Activated CD4-positive, alpha-beta T cell treated with anti-CD3 and anti-CD28 coated beads for 24 hours (primary cell): ENCODE measurements around the gene TMCC1.
A peak's percentile ranks its signal among the peaks of the same experiment; 100 is the strongest.
"Not testable (repeated sequence)": the region's sequence is repeated elsewhere in the genome, so short reads cannot be mapped to it uniquely, and the experiment has no call there.

ENCODE experiments used
- DNase-seq, 2 donors: peaks; one replicate each; pipeline ENCODE4 v3.0.0-alpha.2; 2020; ENCODE audit warnings: low read depth in 2 of 2

The TMCC1 gene

DNA sequence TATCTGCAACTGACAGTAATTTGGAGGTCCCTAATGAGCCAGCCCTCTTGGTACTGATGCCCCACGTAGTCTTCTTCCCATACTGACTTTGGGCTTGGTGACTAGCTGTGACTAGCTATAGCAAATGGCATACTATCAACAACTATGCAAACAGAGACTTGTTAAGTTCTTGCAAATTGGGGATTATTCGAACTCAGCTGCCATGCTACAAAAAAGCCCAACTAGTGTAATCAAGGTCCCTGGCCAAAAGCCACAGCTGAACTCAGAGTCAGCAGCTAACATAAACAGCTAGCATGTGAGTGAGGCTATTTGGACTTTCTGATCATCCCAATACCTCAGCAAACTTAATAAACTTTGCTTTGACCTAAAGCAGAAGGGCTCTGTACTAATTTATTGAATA lies 165.8 kb downstream of the TMCC1 start:
- DNase-seq, result no peak

GRCh38 chr3:129723558-129724324 lies 169.8 kb downstream of the TMCC1 start:
- no peak for DNase-seq

DNA sequence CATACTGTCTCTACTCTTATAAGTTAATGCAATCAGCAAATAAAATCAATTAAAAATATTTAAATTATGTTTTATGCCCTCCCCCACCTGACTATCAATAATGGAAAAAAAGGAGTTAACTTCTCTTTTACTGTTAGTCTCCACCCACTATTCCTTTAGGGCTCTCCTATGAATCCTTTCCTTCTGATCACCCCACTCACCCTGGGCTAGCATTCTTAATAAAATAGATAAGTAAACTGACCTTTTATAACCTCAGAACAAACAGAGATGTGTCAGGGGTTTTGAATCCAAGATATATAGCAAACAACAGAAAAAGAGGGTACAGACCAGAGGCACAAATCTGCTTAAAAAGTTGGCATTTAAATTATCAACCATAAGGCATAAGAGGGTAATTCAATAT lies 171.0 kb downstream of the TMCC1 start:
- DNase-seq, result no peak

GRCh38 chr3:129718201-129718600 lies 175.3 kb downstream of the TMCC1 start:
- no peak for DNase-seq

DNA sequence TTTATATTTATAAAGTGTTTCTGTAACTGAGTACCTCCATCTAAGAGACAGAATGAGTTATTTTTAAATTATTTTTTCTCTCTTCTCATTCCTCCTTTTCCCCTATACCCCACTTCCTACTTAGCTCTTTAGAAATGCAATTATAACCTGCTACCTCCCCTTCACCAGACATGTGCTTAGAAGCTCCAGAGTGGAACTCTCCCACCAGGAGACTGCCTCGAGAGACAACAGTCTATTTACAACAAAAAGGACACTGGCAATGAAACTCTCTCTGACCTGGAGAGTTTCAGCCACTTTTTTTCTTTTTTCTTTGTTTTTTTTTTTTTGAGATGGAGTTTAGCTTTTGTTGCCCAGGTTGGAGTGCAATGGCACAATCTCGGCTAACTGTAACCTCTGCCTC lies 177.7 kb downstream of the TMCC1 start:
- no peak for DNase-seq

- DNase-seq, result no peak
Measured at GRCh38 chr3:129708328-129708861, 185.1 kb downstream of the TMCC1 start.

- no peak for DNase-seq
Measured at GRCh38 chr3:129705274-129705673, 188.2 kb downstream of the TMCC1 start.

GRCh38 chr3:129703913-129704312 lies 189.6 kb downstream of the TMCC1 start:
- DNase-seq, result no peak

DNA sequence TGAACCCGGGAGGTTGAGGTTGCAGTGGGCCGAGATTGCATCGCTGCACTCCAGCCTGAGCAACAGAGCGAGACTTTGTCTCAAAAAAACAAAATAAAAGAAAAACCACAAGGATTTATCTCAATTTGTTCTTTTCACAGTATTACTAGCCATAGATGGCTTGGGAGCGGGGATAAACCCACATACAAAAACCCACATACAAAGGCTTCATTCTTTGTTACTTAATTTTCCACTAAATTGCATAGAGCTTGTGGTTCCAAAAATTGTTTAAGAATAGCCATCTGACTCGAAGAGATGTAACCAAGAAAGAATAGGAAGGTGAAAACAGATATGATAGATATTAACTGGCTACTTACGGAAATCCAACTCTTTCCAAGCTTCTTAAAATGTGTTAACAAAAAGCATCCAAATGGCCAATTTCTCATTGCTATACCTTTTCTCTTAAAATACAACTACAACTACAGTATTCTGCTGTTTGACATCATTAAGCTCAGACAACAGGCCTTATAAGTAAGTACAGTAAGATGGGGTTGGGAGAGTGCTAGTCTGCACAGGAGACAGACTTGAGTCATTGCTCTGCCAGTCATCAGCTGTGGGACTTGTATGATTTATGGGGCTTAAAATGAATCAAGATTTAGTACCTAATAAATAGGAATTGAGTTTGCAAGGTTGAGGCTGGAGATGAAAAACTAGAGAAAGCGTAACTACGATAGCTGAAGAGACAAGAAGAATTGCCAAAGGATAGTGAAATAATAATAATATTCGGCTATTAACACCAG lies 190.4 kb downstream of the TMCC1 start:
- no peak for DNase-seq

GRCh38 chr3:129701161-129701560 lies 192.3 kb downstream of the TMCC1 start:
- DNase-seq, result no peak

DNA sequence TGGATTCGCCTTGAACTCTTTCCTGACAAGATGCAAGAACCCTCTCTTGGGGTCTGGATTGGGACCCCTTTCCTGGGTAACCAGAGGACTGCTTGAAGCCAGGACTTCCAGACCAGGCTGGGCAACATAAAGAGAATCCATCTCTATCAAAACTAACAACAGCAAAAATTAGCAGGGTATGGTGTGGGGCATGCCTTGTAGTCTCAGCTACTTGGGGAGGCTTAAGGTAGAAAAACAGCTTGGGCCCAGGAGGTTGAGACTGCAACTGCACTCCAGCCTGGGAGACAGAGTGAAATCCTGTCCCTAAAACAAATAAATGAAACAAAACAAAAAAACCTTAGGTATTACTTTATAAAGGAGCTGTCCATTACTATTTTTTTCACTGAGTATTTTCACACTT lies 193.9 kb downstream of the TMCC1 start:
- no peak for DNase-seq

DNA sequence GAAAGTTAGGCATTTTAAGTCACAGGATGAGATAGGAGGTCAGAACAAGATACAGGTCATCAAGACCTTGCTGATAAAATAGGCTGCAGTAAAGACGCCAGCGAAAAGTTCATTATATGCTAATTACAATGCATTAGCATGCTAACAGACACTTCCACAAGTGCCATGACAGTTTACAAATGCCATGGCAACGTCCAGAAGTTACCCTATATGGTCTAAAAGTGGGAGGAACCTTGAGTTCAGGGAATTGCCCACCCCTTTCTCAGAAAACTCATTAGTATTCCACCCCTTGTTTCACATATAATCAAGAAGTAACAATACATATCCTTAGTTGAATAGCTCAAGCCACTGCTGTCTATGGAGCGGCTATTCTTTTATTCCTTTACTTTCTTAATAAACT lies 194.3 kb downstream of the TMCC1 start:
- DNase-seq, result no peak

GRCh38 chr3:129697229-129697969 lies 196.1 kb downstream of the TMCC1 start:
- no peak for DNase-seq

- not testable (repeated sequence) for DNase-seq
Measured at GRCh38 chr3:129696430-129696829, 197.1 kb downstream of the TMCC1 start.

GRCh38 chr3:129695230-129695629 lies 198.3 kb downstream of the TMCC1 start:
- no peak for DNase-seq

- DNase-seq, result no peak
Measured at GRCh38 chr3:129694228-129694627, 199.3 kb downstream of the TMCC1 start.

GRCh38 chr3:129692743-129693142 lies 200.8 kb downstream of the TMCC1 start:
- no peak for DNase-seq

DNA sequence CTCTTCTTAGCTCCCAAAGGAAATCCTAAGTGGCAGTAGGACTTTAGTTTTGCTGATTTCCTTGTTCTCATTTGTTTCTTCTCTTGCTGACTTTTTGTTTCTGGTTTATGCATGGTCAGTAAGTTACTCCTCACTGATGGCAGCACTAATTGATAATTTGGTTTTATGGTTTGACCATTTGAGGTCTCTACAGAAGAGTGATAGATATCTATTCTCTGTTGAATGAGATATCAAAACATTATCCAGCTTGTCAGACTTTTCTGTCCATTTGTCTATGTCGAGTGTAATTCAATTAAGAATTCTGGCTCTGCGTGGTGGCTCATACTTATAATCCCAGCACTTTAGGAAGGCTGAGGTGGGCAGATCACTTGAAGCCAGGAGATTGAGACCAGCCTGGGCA lies 202.5 kb downstream of the TMCC1 start:
- no peak for DNase-seq

- DNase-seq, result peak in 1 of 2 donors; percentile 7
Measured at GRCh38 chr3:129690406-129690805, 203.1 kb downstream of the TMCC1 start.

- DNase-seq, result no peak
Measured at GRCh38 chr3:129689036-129689435, 204.5 kb downstream of the TMCC1 start.

DNA sequence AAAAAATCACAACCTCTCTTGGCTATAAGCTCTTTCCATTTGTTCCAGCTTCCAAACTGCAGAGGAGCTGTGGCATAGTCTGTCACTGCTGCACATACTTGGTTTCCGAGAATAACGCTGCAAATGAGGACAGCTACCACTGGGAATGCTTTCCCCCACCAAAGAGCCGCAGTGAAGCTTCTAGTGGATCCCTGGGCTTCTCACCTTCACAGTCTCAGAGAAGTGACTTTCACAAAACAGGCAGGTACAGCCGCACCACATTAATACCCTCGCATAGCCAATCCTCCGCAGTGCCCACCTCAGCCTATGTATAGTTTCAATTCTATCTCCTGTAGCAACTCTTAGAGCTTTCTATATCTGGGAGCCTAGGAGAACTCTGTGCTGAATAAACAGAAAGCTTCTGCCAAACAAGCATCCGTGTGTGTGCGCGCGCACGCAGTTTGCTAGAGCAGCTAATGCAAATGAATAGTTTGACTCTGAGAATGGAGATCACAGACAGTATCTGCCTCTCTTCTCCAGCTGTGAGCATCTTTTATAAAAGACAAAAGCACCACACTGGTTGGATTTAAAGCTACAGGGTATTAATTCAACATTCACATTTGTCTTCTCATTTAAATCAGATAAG lies 205.1 kb downstream of the TMCC1 start:
- no peak for DNase-seq
